Adrenal gland (tissue), 5 donors: Measurements from ENCODE around the gene RELCH.

ENCODE experiments used
- CTCF ChIP-seq, 6 experiments: fragments of 450-650 bp in 4 of 6; fragments of 200-600 bp in 2 of 6; sonication (generic) in 1 of 6; IDR thresholded peaks; 1 replicate in 5 of 6; 2 replicates in 1 of 6; pipeline versions ENCODE4 v1.5.1 to v1.8.0; 2016 to 2021; ENCODE audit warnings: antibody characterized with exemption in 6 of 6, mild to moderate bottlenecking in 2 of 6, moderate library complexity in 1 of 6
- POLR2A ChIP-seq, 2 donors: fragments of 450-650 bp; IDR thresholded peaks; one replicate each; pipeline ENCODE4 v1.6.1; 2017; ENCODE audit warnings: antibody characterized with exemption in 2 of 2, mild to moderate bottlenecking in 2 of 2, moderate library complexity in 1 of 2
- donor health status: DM: no; HTN: no; CAD: no.

GRCh38 chr18:62340996-62341395 is 153.9 kb downstream of the RELCH start:
- TF ChIP-seq CTCF (IDR thresholded peaks at IDR 0.05) (no peak), POLR2A (IDR thresholded peaks at IDR 0.05) (no peak)
